Endodermal cell (in vitro differentiated cells): Measurements from ENCODE around the gene LRIT2. TPM values are rescaled to one million over a fixed set of nuclear protein-coding genes. Genes with fewer than 3 reads are reported as not detected.

Experiments
- DNase-seq: peaks from one replicate; pipeline ENCODE4 v3.0.0-alpha.2; 2017
- H3K27ac ChIP-seq: 2 replicates; pipeline ENCODE4 v1.5.1; 2013; ENCODE audit warnings: mild to moderate bottlenecking, low read depth, low read length, moderate library complexity
- H3K27me3 ChIP-seq: 2 replicates; pipeline ENCODE4 v1.6.1; 2013; ENCODE audit warnings: mild to moderate bottlenecking, low read length, moderate library complexity; ENCODE audit not compliant: insufficient read depth, control insufficient read depth, poor library complexity, severe bottlenecking
- H3K36me3 ChIP-seq: 2 replicates; pipeline ENCODE4 v1.7.0; 2013; ENCODE audit warnings: mild to moderate bottlenecking, low read length, moderate library complexity; ENCODE audit not compliant: control insufficient read depth, insufficient read depth
- H3K4me1 ChIP-seq: one replicate; pipeline ENCODE4 v1.7.0; 2013; ENCODE audit warnings: low read length; ENCODE audit not compliant: control insufficient read depth, insufficient read depth
- H3K4me3 ChIP-seq: 2 replicates; pipeline ENCODE4 v1.5.1; 2013; ENCODE audit warnings: mild to moderate bottlenecking, low read length, moderate library complexity
- H3K9ac ChIP-seq: 2 replicates; pipeline ENCODE4 v1.6.1; 2013; ENCODE audit warnings: mild to moderate bottlenecking, low read length, moderate library complexity; ENCODE audit not compliant: poor library complexity, severe bottlenecking; ENCODE audit errors: extremely low read depth
- H3K9me3 ChIP-seq: 2 replicates; pipeline ENCODE4 v1.6.1; 2013; ENCODE audit warnings: mild to moderate bottlenecking, low read length, moderate library complexity; ENCODE audit not compliant: control insufficient read depth
- H3K27ac Mint-ChIP-seq: 2 replicates; pipeline ENCODE4 v1.8.0; 2020; ENCODE audit warnings: mixed read lengths
- H3K27me3 Mint-ChIP-seq: 2 replicates; pipeline ENCODE4 v1.8.0; 2021; ENCODE audit warnings: mild to moderate bottlenecking, mixed read lengths; ENCODE audit not compliant: insufficient read depth
- H3K36me3 Mint-ChIP-seq: 2 replicates; pipeline ENCODE4 v1.8.0; 2020; ENCODE audit warnings: low read depth, mixed read lengths
- H3K4me1 Mint-ChIP-seq: 2 replicates; pipeline ENCODE4 v1.8.0; 2020; ENCODE audit warnings: mixed read lengths
- H3K4me3 Mint-ChIP-seq: 2 replicates; pipeline ENCODE4 v1.8.0; 2020; ENCODE audit warnings: mild to moderate bottlenecking, moderate library complexity, mixed read lengths
- H3K9me3 Mint-ChIP-seq: 2 replicates; pipeline ENCODE4 v1.8.0; 2020; ENCODE audit warnings: mild to moderate bottlenecking, mixed read lengths
- WGBS, 2 experiments: methylation state at CpG; one replicate each; pipeline versions ENCODE4 v1.1.5 to v1.1.7; 2013; ENCODE audit warnings: missing lambda C conversion rate in 2 of 2, mixed read lengths in 1 of 2; ENCODE audit not compliant: insufficient coverage in 1 of 2, insufficient read length in 1 of 2; 5-methylcytosine and 5-hydroxymethylcytosine counted together
- total RNA-seq, 2 donors: library from RNA; stranded (reverse); fragmentation: NEBNext Ultra II Directional in 1 of 2; extraction: Animal tissue kit (Norgen Biotek cat#: 25700) in 1 of 2; gene quantifications; 2 replicates in 1 of 2; 3 replicates in 1 of 2; pipeline ENCODE4 v1.2.1, GENCODE V29; 2021
- TF ChIP-seq, protein P1 (sequence below): fragments of 200-600 bp; sonication (generic); conservative IDR thresholded peaks from 2 replicates; pipeline ENCODE4 v1.5.0; 2021; ENCODE audit warnings: antibody characterized with exemption, mild to moderate bottlenecking

Gene LRIT2
- total RNA-seq, 2 donors from 2014 or later: not detected

- TF ChIP-seq, protein P1, sequence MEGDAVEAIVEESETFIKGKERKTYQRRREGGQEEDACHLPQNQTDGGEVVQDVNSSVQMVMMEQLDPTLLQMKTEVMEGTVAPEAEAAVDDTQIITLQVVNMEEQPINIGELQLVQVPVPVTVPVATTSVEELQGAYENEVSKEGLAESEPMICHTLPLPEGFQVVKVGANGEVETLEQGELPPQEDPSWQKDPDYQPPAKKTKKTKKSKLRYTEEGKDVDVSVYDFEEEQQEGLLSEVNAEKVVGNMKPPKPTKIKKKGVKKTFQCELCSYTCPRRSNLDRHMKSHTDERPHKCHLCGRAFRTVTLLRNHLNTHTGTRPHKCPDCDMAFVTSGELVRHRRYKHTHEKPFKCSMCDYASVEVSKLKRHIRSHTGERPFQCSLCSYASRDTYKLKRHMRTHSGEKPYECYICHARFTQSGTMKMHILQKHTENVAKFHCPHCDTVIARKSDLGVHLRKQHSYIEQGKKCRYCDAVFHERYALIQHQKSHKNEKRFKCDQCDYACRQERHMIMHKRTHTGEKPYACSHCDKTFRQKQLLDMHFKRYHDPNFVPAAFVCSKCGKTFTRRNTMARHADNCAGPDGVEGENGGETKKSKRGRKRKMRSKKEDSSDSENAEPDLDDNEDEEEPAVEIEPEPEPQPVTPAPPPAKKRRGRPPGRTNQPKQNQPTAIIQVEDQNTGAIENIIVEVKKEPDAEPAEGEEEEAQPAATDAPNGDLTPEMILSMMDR: peak; percentile 78
- Histone ChIP-seq H3K4me1 (no peaks in the 10 kb centered on the region), H3K27me3 (no peaks in the 10 kb centered on the region), H3K9me3 (no peaks in the 10 kb centered on the region), H3K36me3 (no peaks in the 10 kb centered on the region), H3K9ac (no peak overlapping the region), H3K4me3 (no peak overlapping the region), H3K27ac (no peak overlapping the region)
- Mint-ChIP-seq H3K4me3 (no peak overlapping the region), H3K9me3 (no peaks in the 10 kb centered on the region), H3K27ac (no peak overlapping the region), H3K36me3 (no peaks in the 10 kb centered on the region), H3K27me3 (no peaks in the 10 kb centered on the region), H3K4me1 (no peaks in the 10 kb centered on the region)
- WGBS, 2 experiments: 71 to 90% methylated on average over 9 to 12 of the region's 12 CpGs
- DNase-seq: peak; percentile 91
Observed at GRCh38 chr10:84214612-84215235, 10.6 kb downstream of the LRIT2 start.

- Histone ChIP-seq H3K9me3 (no peaks in the 10 kb centered on the region), H3K36me3 (no peaks in the 10 kb centered on the region), H3K9ac (no peak overlapping the region), H3K27me3 (no peaks in the 10 kb centered on the region), H3K4me1 (no peaks in the 10 kb centered on the region), H3K27ac (no peak overlapping the region), H3K4me3 (no peak overlapping the region)
- H3K4me1 Mint-ChIP-seq: no peaks in the 10 kb centered on the region
- TF ChIP-seq, protein P1: no peak
- no peak for DNase-seq
- no peaks in the 10 kb centered on the region for H3K27me3 Mint-ChIP-seq
- 94 to 98% methylated on average over 16 to 25 of the region's 25 CpGs for WGBS, 2 experiments
- no peaks in the 10 kb centered on the region for H3K36me3 Mint-ChIP-seq
- no peak overlapping the region for H3K4me3 Mint-ChIP-seq
- no peaks in the 10 kb centered on the region for H3K9me3 Mint-ChIP-seq
- no peak overlapping the region for H3K27ac Mint-ChIP-seq
Observed at GRCh38 chr10:84214046-84214572, 11.2 kb downstream of the LRIT2 start.

DNA sequence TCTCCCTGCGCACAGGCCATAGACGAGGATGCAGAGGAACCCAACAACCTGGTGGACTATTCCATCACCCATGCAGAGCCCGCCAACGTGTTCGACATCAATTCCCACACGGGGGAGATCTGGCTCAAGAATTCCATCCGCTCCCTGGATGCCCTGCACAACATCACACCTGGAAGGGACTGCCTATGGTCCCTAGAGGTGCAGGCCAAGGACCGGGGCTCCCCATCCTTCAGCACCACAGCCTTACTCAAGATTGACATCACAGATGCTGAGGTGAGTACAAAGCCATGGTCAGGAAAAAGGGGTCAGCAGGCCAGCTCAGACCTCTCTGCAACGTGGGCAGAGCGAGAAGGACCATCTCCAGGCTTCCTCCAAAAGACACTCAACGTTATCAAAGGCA is 12.3 kb downstream of the LRIT2 start:
- 87 to 88% methylated on average over 8 to 11 of the region's 11 CpGs for WGBS, 2 experiments
- no peak for DNase-seq
- Mint-ChIP-seq H3K4me1 (no peaks in the 10 kb centered on the region), H3K27me3 (no peaks in the 10 kb centered on the region), H3K27ac (no peak overlapping the region), H3K36me3 (no peaks in the 10 kb centered on the region), H3K4me3 (no peak overlapping the region), H3K9me3 (no peaks in the 10 kb centered on the region)
- Histone ChIP-seq H3K36me3 (no peaks in the 10 kb centered on the region), H3K9me3 (no peaks in the 10 kb centered on the region), H3K27ac (no peak overlapping the region), H3K9ac (no peak overlapping the region), H3K4me1 (no peaks in the 10 kb centered on the region), H3K27me3 (no peaks in the 10 kb centered on the region), H3K4me3 (no peak overlapping the region)
- TF ChIP-seq, protein P1: no peak
